Lower lobe of right lung (tissue), 2 donors: ENCODE data around the gene NMUR1. TPM values are rescaled to one million over a fixed set of nuclear protein-coding genes. Genes with fewer than 3 reads are reported as not detected.
A peak's percentile ranks its signal among the peaks of the same experiment; 100 is the strongest.

Source experiments
- ATAC-seq, 2 donors: fragments of 200-7000 bp; cut with Tn5 transposase; one replicate each; pipeline ENCODE4 v1.9.1; 2020 to 2022; ENCODE audit warnings: mild to moderate bottlenecking in 2 of 2, moderate library complexity in 2 of 2
- DNase-seq: peaks from one replicate; pipeline ENCODE4 v3.0.0-alpha.2; 2020
- H3K27ac ChIP-seq: fragments of 200-600 bp; one replicate; pipeline ENCODE4 v1.8.0; 2022
- H3K27me3 ChIP-seq: fragments of 200-600 bp; one replicate; pipeline ENCODE4 v1.8.0; 2022; ENCODE audit warnings: low read depth
- H3K36me3 ChIP-seq: fragments of 200-600 bp; one replicate; pipeline ENCODE4 v1.8.0; 2022; ENCODE audit warnings: mild to moderate bottlenecking
- H3K4me1 ChIP-seq: fragments of 200-600 bp; one replicate; pipeline ENCODE4 v1.8.0; 2022
- H3K4me3 ChIP-seq: fragments of 200-600 bp; one replicate; pipeline ENCODE4 v1.8.0; 2022; ENCODE audit warnings: mild to moderate bottlenecking
- H3K9me3 ChIP-seq: fragments of 200-600 bp; one replicate; pipeline ENCODE4 v1.8.0; 2022
- intact Hi-C: fragments of 100-400 bp; cut with DNase I; formaldehyde crosslinking; loops from one replicate; pipeline ENCODE4 v1.11.0; 2022
- total RNA-seq: library from RNA; stranded (reverse); fragmentation: NEBNext Ultra II Directional; extraction: Animal tissue kit (Norgen Biotek cat#: 25700); gene quantifications from one replicate; pipeline ENCODE4 v1.2.1, GENCODE V29; 2021
- TF ChIP-seq, protein P1 (sequence below): fragments of 200-600 bp; IDR thresholded peaks from one replicate; pipeline ENCODE4 v1.8.0; 2022; ENCODE audit warnings: antibody characterized with exemption, mild to moderate bottlenecking
- donor health status: DM: no; HTN: yes; CAD: no; lungs with severe emphysema.

The NMUR1 gene
- total RNA-seq, 1 donor from 2014 or later: 4.4 TPM

DNA sequence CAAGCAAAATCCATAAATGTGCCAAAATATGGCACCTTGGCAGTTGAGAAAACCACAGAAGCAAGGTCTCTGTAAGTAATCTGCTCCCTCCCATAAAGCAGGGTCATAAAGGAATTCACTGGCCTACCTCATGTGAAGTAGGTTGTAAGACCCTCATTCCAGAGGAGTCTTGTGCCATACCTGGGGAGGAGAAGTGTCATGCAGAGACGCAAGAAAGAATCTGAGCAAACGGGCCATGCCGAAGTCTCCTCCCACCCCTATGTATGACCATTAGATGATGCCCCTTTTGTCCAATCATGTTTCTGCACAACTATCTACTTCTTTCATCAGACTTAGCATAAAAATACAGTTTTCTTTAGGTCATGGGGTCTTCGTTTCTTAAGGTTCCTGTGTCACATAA, 14.6 kb downstream of the NMUR1 start:
- ATAC-seq (no peak), DNase-seq (no peak)
- TF ChIP-seq, protein P1, sequence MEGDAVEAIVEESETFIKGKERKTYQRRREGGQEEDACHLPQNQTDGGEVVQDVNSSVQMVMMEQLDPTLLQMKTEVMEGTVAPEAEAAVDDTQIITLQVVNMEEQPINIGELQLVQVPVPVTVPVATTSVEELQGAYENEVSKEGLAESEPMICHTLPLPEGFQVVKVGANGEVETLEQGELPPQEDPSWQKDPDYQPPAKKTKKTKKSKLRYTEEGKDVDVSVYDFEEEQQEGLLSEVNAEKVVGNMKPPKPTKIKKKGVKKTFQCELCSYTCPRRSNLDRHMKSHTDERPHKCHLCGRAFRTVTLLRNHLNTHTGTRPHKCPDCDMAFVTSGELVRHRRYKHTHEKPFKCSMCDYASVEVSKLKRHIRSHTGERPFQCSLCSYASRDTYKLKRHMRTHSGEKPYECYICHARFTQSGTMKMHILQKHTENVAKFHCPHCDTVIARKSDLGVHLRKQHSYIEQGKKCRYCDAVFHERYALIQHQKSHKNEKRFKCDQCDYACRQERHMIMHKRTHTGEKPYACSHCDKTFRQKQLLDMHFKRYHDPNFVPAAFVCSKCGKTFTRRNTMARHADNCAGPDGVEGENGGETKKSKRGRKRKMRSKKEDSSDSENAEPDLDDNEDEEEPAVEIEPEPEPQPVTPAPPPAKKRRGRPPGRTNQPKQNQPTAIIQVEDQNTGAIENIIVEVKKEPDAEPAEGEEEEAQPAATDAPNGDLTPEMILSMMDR: no peak
- Histone ChIP-seq H3K36me3 (no peaks in the 10 kb centered on the region), H3K4me1 (peaks cover 4% of the 10 kb centered on the region), H3K4me3 (no peak overlapping the region), H3K27me3 (no peaks in the 10 kb centered on the region), H3K27ac (no peak overlapping the region), H3K9me3 (no peaks in the 10 kb centered on the region)
- intact Hi-C loops: no loop called here

DNA sequence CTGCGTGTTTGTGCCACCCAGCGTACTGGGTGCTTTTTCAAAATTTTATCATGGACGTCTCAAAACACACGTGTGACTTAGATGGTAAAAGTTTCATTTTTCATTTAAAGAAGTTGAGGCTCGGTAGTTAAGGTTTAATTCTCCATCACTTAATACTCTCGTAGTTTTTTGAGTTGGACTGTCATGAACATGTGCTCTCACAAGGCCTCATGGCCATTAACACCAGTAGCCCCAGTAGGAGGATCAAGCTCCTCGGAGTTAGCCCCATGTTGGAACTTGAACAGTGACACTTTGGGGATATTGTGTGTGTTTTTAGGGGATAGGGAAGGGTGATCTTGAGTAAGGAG, 15.3 kb downstream of the NMUR1 start:
- H3K36me3 ChIP-seq: no peaks in the 10 kb centered on the region
- intact Hi-C loops: no loop called here
- TF ChIP-seq, protein P1: no peak

DNA sequence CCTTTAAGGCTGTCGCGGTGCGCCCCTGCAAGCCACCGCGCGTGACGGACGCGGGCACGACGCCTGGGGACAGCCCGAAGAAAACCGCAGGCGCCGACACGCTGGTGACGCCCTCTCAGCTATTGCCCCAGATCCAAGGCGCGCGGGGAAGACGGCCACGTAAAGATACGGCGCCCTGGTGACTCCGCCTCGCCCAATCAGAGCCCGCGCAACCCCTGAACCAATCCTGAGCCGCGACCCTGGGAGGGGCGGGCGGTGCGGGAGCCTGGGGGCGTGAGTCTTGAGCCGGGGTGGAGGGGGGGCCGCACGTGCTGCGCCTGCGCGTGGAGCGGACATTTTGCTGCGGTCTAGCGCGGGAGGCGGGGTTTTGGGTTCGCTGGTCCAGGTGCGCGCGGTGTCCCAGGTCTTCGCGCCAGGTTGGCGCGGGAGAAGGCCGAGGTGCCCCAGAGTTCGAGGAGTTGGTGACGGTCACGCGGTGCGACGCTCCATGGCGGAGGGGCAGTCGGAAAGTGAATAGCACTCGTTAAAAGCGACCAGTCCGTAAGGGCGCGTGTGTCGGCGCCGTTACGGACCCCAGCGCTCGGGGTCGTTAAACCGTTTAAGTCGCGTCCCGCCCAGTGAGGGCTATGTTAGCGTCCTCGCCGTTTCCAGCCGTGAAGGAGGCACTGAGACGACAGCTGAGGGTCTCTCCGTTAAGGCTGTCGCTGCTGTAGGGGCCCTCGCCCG, 15.9 kb downstream of the NMUR1 start:
- no peaks in the 10 kb centered on the region for H3K36me3 ChIP-seq
- peak overlapping the region; percentile 88 for H3K27ac ChIP-seq
- intact Hi-C loops: no loop called here
- TF ChIP-seq, protein P1: no peak
- DNase-seq (peak; percentile 99), ATAC-seq (peak; percentile 100)
- no peaks in the 10 kb centered on the region for H3K9me3 ChIP-seq
- H3K27me3 ChIP-seq: no peaks in the 10 kb centered on the region
- H3K4me1 ChIP-seq: peaks cover 4% of the 10 kb centered on the region
- H3K4me3 ChIP-seq: peak overlapping the region; percentile 65

More for the DNA sequence above, 15.3 kb downstream of the NMUR1 start:
- no peak for DNase-seq
- ATAC-seq: no peak
- Histone ChIP-seq H3K4me1 (peaks cover 4% of the 10 kb centered on the region), H3K27ac (peak overlapping the region; percentile 88), H3K4me3 (peak overlapping the region; percentile 65), H3K27me3 (no peaks in the 10 kb centered on the region), H3K9me3 (no peaks in the 10 kb centered on the region)

DNA sequence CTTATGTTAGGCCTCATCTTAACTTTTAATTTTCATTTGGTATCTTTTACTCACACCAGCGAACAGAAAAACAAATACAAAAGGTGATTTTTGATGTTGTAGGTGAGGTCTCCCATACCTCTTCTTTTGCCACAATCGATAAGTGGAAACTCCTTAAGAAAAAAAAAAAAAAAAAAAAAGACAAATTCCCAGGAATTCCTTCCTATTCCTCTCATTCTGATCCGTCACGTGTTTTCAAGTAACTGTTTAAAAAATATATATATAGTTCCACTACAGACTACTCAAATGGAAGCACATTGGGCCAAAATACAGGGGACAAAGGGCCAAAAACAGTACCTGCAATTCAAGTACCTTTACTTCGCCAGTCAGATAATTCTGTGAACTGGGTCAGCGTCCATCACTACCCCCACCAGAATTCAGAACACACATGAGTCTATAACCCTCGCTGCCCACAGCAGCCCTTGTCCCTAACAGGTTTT, 16.5 kb downstream of the NMUR1 start:
- ATAC-seq: no peak
- Histone ChIP-seq H3K4me1 (peaks cover 4% of the 10 kb centered on the region), H3K36me3 (no peaks in the 10 kb centered on the region), H3K27me3 (no peaks in the 10 kb centered on the region), H3K9me3 (no peaks in the 10 kb centered on the region), H3K27ac (peak overlapping the region; percentile 88), H3K4me3 (peak overlapping the region; percentile 65)
- TF ChIP-seq, protein P1: no peak
- no peak for DNase-seq
- intact Hi-C loops: no loop called here

DNA sequence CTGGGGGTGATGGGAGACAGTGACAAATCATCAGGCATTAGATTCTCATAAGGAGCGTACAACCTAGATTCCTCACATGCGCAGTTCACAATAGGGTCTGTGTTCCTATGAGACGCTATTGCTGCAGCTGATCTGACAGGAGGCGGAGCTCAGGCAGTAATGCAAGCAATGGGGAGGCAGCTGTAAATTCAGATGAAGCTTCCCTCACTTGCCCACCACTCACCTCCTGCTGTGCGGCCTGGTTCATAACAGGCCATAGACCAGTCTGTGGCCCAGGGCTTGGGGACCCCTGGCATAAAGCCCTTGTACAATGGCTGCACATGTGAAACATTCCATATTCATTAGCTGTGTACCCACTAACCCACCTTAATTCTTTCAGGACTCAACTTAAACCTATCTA, 18.0 kb downstream of the NMUR1 start:
- DNase-seq: no peak

More for the DNA sequence above, 18.0 kb downstream of the NMUR1 start:
- Histone ChIP-seq H3K9me3 (no peaks in the 10 kb centered on the region), H3K4me3 (no peak overlapping the region), H3K36me3 (no peaks in the 10 kb centered on the region), H3K4me1 (peaks cover 4% of the 10 kb centered on the region), H3K27ac (no peak overlapping the region), H3K27me3 (no peaks in the 10 kb centered on the region)
- intact Hi-C loops: no loop called here
- ATAC-seq: no peak
- TF ChIP-seq, protein P1: no peak
